ENCODE data around the gene CLCNKA.

GRCh38 chr1:16011936-16012589, 9.8 kb upstream of the CLCNKA start:
- TF ChIP-seq CTCF (IDR thresholded peaks at IDR 0.05) (no peak), POLR2A (IDR thresholded peaks at IDR 0.05) (no peak)
